Smooth muscle cell (in vitro differentiated cells): ENCODE results near the gene ZNF567. TPM values are rescaled to one million over a fixed set of nuclear protein-coding genes. Genes with fewer than 3 reads are reported as not detected.

Experiments
- DNase-seq: peaks from one replicate; lab custom pipeline; 2025; ENCODE audit not compliant: unreplicated experiment; lab: John Stamatoyannopoulos, UW
- H2AFZ ChIP-seq: fragments of 200-600 bp; sonication (generic); 2 replicates; pipeline ENCODE4 v1.6.0; 2016; ENCODE audit warnings: antibody characterized with exemption, low read depth, mild to moderate bottlenecking
- H3F3A ChIP-seq: fragments of 200-600 bp; sonication (generic); 2 replicates; pipeline ENCODE4 v1.6.0; 2017; ENCODE audit warnings: antibody characterized with exemption, low read depth
- H3K27ac ChIP-seq: fragments of 200-600 bp; sonication (generic); 2 replicates; pipeline ENCODE4 v1.5.1; 2016; ENCODE audit warnings: low read depth, mild to moderate bottlenecking
- H3K27me3 ChIP-seq: fragments of 200-600 bp; sonication (generic); 2 replicates; pipeline ENCODE4 v1.6.1; 2016; ENCODE audit warnings: low read depth, mild to moderate bottlenecking
- H3K36me3 ChIP-seq: fragments of 200-600 bp; sonication (generic); 2 replicates; pipeline ENCODE4 v1.5.1; 2016; ENCODE audit warnings: low read depth
- H3K4me1 ChIP-seq: fragments of 200-600 bp; sonication (generic); 2 replicates; pipeline ENCODE4 v1.5.1; 2016; ENCODE audit warnings: low read depth
- H3K4me2 ChIP-seq: fragments of 200-600 bp; sonication (generic); 2 replicates; pipeline ENCODE4 v1.6.0; 2016; ENCODE audit warnings: mild to moderate bottlenecking
- H3K4me3 ChIP-seq: fragments of 200-600 bp; sonication (generic); 2 replicates; pipeline ENCODE4 v1.5.1; 2016; ENCODE audit warnings: mild to moderate bottlenecking
- H3K79me2 ChIP-seq: fragments of 200-600 bp; sonication (generic); 2 replicates; pipeline ENCODE4 v1.6.0; 2016; ENCODE audit warnings: low read depth, mild to moderate bottlenecking
- H3K9ac ChIP-seq: fragments of 200-600 bp; sonication (generic); 2 replicates; pipeline ENCODE4 v1.6.0; 2016; ENCODE audit warnings: low read depth
- H3K9me3 ChIP-seq: fragments of 200-600 bp; sonication (generic); replicated peaks from 2 replicates; pipeline ENCODE4 v1.5.1; 2016; ENCODE audit warnings: low read depth
- H4K20me1 ChIP-seq: fragments of 200-600 bp; sonication (generic); 2 replicates; pipeline ENCODE4 v1.6.0; 2016; ENCODE audit warnings: low read depth
- WGBS: methylation state at CpG from one replicate; pipeline ENCODE4 v1.1.7; 2016; ENCODE audit warnings: low lambda C conversion rate; 5-methylcytosine and 5-hydroxymethylcytosine counted together
- polyA plus RNA-seq: library from polyadenylated mRNA; unstranded; fragments of >200 nt; fragmentation: Nextera tagmentation; extraction: Ambion mirVana; gene quantifications from 2 replicates; pipeline ENCODE4 v1.2.1, GENCODE V29; 2016
- total RNA-seq: library from RNA; depleted of rRNA; stranded (reverse); fragments of >200 nt; gene quantifications from 2 replicates; pipeline ENCODE4 v1.2.3, GENCODE V29; 2014
- TF ChIP-seq, protein P1 (sequence below): fragments of 200-600 bp; sonication (generic); IDR thresholded peaks from 2 replicates; pipeline ENCODE4 v1.5.1; 2017; ENCODE audit warnings: borderline replicate concordance, mild to moderate bottlenecking, antibody characterized with exemption; ENCODE audit not compliant: insufficient read depth, poor library complexity, severe bottlenecking

The ZNF567 gene
- total and polyA plus RNA-seq, 2 experiments from 2014 or later: 5.3 to 8.0 TPM

DNA sequence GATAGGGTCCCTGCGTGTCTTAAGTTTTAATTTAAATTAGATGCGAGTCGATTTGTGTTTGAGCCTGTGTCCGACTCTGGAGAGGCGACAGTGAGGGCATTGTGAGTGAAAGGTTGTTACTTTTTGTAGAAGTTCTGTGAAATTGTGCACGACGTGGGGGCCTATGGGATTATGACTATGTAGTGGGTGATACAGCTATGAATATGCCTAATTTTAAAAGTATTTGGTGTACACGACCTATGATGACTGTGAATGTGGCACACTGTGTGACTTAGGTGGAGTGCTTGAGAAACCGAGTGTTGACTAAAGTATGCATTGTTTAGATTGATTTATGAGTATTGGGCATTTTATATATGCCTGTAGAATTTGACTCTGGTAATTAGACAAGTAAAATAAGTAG, 646 bp downstream of the ZNF567 start:
- Histone ChIP-seq H3K4me2 (peak overlapping the region; percentile 87), H2AFZ (peak overlapping the region; percentile 94), H3K9ac (peak overlapping the region; percentile 80), H4K20me1 (no peaks in the 10 kb centered on the region), H3K4me1 (peaks cover 7% of the 10 kb centered on the region), H3K27ac (peak overlapping the region; percentile 47), H3K79me2 (peaks cover 37% of the 10 kb centered on the region), H3K36me3 (peaks cover 40% of the 10 kb centered on the region), H3F3A (peaks cover 7% of the 10 kb centered on the region), H3K4me3 (peak overlapping the region; percentile 86), H3K9me3 (no peaks in the 10 kb centered on the region), H3K27me3 (no peaks in the 10 kb centered on the region)
- TF ChIP-seq, protein P1, sequence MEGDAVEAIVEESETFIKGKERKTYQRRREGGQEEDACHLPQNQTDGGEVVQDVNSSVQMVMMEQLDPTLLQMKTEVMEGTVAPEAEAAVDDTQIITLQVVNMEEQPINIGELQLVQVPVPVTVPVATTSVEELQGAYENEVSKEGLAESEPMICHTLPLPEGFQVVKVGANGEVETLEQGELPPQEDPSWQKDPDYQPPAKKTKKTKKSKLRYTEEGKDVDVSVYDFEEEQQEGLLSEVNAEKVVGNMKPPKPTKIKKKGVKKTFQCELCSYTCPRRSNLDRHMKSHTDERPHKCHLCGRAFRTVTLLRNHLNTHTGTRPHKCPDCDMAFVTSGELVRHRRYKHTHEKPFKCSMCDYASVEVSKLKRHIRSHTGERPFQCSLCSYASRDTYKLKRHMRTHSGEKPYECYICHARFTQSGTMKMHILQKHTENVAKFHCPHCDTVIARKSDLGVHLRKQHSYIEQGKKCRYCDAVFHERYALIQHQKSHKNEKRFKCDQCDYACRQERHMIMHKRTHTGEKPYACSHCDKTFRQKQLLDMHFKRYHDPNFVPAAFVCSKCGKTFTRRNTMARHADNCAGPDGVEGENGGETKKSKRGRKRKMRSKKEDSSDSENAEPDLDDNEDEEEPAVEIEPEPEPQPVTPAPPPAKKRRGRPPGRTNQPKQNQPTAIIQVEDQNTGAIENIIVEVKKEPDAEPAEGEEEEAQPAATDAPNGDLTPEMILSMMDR: no peak
- WGBS: 13% methylated on average over 9 of the region's 9 CpGs
- no peak for DNase-seq

DNA sequence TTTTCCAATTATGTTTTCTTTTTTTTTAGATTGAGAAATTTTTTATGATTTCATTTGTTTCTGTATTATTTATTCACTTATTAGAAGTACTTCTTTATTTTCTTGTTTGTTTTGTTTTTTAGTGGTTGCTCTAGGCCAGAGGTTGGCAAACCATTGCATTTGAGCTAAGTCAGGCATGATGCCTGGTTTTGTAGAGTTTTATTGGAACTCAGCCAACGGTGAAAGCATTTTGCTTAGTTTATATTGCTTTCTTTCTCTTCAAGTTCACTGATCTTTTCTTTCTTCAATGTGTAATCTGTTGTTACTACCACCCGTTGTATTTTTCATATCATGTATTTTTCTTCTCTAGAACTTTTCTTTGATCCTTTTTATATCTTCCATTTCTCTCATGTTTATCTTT, 19.7 kb downstream of the ZNF567 start:
- H3K27ac ChIP-seq: no peak overlapping the region
- TF ChIP-seq, protein P1: no peak
- peaks cover 60% of the 10 kb centered on the region for H3K36me3 ChIP-seq
- H3K9me3 ChIP-seq: peaks cover 79% of the 10 kb centered on the region
- H3K79me2 ChIP-seq: peaks cover 77% of the 10 kb centered on the region
- no peaks in the 10 kb centered on the region for H3F3A ChIP-seq
- H3K4me3 ChIP-seq: peak overlapping the region; percentile 2
- DNase-seq: no peak
- H3K4me1 ChIP-seq: no peaks in the 10 kb centered on the region
- H3K4me2 ChIP-seq: no peak overlapping the region
- no peaks in the 10 kb centered on the region for H4K20me1 ChIP-seq
- no peaks in the 10 kb centered on the region for H3K27me3 ChIP-seq
- no peak overlapping the region for H2AFZ ChIP-seq
- WGBS: 82% methylated on average over 2 of the region's 2 CpGs
- no peak overlapping the region for H3K9ac ChIP-seq

DNA sequence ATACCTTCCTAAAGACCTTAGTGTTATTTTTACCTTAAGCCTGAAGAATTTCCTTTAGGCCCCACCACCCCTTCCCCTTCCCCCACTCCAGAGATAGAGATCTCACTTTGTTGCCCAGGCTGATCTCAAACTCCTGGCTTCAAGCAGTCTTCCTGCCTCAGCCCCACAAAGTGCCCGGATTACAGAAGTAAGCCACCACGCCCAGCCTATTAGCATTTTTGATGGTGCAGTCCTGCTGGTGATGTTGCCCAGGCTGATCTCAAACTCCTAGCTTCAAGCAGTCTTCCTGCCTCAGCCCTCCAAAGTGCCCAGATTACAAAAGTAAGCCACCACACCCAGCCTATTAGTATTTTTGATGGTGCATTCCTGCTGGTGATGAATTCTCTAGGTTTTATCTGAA, 22.0 kb downstream of the ZNF567 start:
- TF ChIP-seq, protein P1: no peak
- peaks cover 83% of the 10 kb centered on the region for H3K36me3 ChIP-seq
- H3K9me3 ChIP-seq: peaks cover 95% of the 10 kb centered on the region
- H3F3A ChIP-seq: no peaks in the 10 kb centered on the region
- no peak overlapping the region for H3K9ac ChIP-seq
- no peaks in the 10 kb centered on the region for H3K4me1 ChIP-seq
- H3K27me3 ChIP-seq: no peaks in the 10 kb centered on the region
- H3K4me2 ChIP-seq: no peak overlapping the region
- no peak overlapping the region for H3K4me3 ChIP-seq
- H3K27ac ChIP-seq: no peak overlapping the region
- no peak overlapping the region for H2AFZ ChIP-seq
- DNase-seq: no peak
- no peaks in the 10 kb centered on the region for H4K20me1 ChIP-seq
- peaks cover 73% of the 10 kb centered on the region for H3K79me2 ChIP-seq
- 94% methylated on average over 2 of the region's 2 CpGs for WGBS
